HG03520 (cell line): ENCODE measurements around the gene ALK.

Experiments
- ATAC-seq: cut with Tn5 transposase; IDR thresholded peaks from one replicate; pipeline ENCODE4 v1.9.1; 2021; ENCODE audit warnings: mild to moderate bottlenecking, moderate library complexity; ENCODE audit not compliant: unreplicated experiment

The ALK gene

DNA sequence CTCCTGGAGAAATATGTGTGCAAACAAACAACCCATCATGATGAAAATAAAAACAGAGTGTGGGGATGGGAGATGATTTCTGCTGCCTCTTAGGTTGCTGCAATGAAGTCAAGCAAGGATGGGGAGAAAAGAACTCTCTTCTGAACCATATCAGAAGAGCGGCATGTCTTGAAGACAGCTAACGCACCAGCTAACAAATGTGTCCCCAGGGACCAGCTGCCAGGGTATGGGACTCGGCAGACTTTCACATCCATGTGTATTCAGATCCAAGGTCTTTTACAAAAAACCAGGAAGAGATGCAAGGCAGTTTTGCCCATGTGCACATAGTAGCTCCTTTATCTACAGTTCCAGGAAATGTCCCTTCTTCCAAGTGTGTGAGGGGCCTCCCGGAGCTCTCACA, 680.8 kb downstream of the ALK start:
- ATAC-seq, result no peak

DNA sequence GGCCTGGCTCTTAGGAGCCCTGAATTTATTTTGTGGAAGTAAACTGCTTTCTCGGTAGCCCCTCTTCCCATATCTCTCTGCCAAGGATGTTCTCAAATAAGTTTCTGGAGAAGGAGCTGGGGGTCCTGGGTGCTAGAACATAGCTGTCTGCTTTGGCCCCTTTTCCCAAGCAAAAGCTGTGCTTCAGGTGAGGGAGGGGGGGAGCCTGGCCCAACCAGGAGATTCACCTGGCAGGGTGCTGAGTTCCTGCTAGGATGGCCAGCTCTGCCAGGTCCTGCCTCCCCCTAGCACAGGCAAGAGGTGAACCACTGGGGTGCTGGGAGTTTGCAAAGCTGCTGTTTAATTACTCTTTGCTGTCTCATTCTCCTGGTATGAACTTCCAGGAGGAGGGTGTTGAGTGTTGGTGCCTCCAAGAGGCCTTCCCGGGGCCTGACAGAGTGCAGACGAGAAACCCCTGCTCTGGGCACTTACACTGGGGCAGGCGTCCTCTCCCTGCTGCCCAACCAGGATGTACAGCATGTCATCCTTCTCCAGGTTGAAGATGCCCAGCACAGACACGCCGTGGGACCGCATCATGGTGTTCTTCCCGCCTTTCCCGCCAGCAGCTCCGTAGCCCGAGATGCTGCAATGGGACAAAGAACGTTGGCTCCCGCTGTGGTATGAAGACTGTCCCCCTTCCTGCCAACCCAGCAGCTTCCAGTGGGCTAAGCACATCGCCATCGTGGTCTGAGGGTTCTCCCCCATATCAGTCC, 682.0 kb downstream of the ALK start:
- ATAC-seq, result no peak

DNA sequence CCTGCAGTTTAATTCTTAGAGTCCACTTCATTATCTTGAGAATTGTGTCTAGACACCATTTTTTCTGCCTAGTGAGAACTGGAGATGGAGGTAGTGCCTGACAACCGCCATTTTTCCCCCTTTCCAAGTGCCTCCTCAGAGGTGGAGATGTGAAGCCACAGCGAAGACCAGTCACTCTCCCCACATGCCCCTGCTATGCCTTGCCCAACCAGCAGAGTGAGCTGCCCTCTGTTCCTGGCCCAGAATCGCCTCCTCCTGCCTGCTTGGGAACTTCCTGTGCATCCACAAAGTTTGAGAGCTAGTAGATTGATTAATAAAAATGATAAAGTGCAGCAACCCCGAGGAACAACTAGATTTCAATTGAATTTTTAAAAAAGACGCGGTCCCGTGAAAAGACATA, 682.9 kb downstream of the ALK start:
- ATAC-seq, result no peak

DNA sequence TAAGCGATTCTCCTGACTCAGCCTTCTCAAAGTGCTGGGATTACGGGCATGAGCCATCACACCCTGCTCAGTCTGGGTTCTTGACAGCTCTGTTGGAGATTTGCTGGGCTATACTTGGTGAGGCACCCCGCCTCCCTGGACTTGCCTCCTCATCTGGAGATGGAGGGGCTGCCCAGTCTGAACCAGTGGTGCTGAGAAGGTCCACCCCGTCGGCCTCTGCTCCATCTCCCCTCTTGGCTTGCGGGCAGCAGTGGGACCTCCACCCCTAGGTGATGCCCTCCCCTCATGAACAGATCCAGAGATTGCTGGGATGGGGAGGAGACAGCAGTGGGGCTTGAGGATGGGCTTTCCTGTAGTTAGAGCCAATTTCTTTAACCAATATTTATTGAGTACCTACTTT, 685.3 kb downstream of the ALK start:
- ATAC-seq, result no peak

DNA sequence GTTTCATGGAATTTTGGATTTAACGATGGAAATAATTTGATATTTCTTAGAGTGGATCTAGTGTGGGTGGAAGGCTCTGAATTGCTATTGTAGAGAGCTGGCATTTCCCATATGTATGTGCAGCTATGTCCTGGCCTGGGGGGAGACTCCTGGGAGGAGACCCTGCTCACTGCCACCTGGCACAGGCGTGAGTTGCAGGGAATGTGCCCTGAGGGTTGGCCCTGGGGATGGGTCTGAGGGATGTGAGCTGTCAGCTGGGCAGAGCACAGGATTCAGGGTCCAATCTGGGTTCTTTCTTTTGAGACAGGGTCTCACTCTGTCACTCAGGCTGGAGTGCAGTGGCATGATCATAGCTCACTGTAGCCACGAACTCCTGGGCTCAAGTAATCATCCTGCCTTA, 686.0 kb downstream of the ALK start:
- no peak for ATAC-seq

DNA sequence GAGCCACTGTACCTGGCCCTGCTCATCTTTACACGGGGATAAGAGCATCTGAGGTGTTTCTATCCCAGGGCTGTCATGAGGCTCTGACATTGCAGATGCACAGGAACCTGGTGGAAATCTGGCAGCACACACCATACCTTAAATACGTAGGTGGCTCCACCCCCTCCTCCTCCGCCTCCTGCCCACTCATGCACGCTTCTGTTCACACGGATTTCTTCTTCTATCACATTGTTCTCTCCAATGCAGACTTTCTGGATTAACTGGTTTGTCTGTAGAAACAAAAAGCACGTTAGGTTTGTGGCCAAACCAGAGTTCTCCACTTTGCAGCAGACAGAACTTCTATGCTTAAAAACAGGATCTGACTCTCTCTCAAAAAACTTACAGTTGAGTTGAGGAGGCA, 688.0 kb downstream of the ALK start:
- ATAC-seq, result no peak

DNA sequence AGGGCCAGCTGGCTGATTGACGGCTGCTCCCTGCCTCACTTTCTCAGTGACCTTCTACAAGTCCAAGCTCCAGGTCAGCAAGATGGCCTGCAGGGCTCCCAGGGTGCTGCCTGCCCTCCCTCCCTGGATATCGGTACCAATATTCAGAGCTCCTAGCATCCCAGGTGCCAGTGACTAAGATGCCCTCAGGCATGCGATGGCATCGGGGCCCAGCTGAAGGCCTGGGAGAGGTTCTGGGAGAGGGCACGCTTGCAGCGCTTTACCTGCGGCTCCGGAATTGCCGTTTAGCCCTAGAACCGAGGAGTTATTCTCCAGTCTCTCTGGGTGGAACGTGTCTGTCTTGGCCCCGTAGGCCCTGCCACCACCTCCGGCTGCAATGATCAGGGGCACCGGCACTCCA, 689.3 kb downstream of the ALK start:
- no peak for ATAC-seq

DNA sequence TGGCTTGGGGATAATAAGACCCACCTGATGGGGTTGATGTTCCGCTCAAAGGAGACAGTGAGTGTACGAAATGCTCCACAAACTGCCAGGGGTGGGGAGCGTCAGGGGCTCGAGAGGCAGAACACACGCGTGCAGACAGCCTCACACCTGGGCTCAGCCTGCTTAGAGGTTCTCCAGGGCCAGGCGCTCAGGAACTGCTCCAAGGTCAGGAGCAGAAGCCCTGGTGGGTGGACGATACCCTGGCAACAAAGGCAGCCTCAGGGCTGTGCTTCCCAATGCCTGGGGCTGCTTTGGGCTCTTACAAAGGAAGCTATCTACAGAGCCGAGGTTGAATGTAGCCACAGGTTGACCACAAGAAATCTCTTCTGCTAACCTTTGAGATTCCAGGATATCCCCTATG, 691.7 kb downstream of the ALK start:
- ATAC-seq, result no peak

DNA sequence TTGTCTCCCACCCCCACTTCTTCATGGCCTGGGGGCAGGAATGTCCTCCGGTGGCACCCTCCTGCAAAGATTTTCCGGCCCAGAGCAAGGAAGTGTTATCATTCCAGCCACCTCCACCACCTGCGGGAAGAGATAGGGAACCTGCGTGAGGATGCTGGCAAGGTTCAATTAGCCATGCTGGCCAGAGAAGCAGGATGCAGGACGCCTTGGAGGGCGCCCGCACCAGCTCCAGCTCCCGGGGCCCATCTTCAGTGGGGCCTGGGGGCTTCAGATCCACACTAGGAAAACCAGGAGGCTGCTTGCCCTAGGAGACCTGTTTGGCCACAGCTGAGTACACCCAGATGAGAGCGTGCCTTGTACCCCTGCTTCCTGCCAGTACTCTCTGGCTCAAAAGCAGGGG, 692.4 kb downstream of the ALK start:
- no peak for ATAC-seq

DNA sequence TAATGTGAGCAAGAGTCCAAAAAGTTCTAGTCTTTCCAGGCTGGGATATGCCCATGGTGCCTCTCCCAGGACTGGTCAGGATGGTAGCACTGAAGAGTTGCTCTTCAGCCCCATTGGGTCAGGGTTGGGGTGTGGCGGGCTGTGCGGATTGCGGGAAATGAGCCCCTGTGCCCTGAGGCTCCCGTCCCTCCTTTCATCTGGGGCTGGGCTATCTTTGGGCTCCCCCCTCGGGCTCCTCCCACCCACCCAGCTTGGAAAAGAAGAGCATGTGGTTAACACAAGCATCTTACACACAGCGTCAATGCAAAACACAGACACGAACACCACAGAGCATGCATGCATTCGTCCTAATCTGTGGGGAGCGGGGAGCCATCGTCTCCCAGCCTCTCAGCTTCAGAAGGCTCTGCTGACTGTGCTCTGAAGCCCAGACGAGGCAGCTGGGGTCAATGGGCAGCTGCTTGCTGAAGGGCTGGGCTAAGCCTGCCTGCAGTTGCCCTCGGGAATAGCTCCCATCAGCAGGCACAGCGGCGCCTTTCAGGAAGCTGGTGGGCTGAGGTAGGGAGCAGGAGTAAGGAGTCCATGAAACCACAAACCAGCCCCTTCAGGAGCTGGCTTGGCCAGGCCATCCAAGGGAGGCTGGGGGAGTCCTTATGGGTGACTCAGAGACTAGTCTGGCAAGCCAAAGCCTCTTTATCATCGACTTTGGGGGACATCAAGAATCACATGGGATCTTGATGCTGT, 693.3 kb downstream of the ALK start:
- ATAC-seq, result no peak

DNA sequence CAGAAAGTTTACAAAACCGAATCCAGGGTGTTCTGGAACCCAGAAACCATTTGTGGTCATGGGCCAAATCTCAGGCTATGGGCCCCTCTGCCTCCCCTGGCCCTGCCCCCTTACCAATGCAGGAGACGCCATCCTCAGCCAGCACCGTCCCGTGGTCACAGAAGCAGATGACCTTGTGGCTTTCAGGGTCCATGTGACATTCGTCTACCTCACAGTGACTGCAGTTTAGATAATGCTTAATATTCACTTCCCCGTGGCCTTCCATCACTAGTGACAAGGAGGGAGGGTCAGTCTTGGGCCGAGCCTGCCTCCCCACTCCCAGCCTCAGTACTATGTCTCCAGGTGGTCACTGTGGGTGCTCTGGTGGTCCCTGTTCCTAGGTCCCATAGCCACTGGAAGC, 694.6 kb downstream of the ALK start:
- ATAC-seq, result no peak

DNA sequence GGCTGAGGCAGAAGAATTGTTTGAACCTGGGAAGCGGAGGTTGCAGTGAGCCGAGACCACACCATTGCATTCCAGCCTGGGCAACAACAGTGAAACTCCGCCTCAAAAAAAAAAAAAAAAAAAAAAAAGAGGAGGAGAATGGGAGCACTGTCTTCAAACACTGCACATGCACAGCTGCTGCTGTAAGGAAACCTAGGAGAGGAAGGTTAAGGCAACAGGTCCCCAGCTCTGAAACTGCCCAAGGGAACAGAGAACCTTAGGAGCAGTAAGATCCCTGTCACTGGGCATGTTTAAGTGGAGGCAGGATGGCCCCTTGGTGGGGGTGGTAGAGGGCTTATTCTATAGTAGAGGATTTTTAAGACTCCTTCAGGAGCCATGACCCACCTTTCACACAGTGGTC, 695.0 kb downstream of the ALK start:
- no peak for ATAC-seq

DNA sequence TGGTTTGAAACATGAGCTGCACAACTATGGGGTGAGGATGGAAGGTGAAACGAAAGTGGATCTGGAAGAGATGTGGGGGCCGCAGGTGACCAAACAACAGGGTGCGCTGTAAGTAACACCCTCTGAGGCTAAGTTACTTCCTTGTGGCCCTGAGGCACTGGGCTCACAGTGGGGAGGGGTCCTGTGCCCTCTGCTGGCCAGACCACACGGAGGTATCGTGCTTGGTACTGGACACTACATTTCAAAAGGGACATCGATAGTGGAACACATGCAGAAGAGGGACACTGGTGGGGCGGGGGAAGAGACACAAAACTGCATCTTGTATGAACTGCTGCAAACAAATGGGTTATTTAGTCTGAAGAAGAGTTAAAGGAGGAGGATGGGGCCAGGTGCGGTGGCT, 695.6 kb downstream of the ALK start:
- no peak for ATAC-seq

DNA sequence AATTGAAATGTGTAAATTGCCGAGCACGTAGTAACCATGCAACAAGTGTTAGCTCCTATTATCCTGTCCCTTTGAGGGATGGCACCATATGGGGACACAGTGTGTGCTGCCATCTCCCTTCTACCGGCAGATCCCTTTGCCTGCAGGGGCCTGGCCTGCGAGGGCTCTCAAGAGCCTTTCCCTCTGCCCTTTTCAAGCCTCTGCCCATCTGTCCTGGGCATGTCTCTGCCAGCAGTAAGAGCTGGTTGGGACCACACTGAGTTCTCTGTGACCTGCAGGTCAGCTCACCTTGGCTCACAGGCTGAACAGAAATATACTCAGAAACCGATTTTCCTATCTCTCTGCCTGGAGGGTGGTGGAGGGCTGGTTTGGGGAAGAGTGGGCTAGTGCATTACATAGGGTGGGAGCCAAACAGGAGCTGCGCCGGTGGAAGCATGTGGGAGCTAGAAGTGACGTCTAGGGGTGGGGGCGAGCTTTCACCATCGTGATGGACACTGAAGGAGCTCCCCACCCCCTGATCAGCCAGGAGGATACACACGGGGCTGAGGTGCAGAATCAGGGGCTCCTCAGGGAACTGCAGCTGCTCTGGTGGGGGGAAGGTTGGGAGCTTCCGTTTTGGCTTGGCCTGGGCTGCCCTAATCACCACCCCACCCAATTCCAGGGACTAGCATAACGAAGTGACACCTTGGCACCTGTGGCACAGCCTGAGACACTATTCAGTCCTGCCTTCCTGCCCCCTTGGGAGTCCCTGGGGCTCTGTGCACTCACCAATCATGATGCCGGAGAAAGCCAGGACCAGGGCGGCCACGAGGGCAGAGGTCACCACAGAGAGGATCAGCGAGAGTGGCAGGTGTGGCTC, 696.5 kb downstream of the ALK start:
- no peak for ATAC-seq

DNA sequence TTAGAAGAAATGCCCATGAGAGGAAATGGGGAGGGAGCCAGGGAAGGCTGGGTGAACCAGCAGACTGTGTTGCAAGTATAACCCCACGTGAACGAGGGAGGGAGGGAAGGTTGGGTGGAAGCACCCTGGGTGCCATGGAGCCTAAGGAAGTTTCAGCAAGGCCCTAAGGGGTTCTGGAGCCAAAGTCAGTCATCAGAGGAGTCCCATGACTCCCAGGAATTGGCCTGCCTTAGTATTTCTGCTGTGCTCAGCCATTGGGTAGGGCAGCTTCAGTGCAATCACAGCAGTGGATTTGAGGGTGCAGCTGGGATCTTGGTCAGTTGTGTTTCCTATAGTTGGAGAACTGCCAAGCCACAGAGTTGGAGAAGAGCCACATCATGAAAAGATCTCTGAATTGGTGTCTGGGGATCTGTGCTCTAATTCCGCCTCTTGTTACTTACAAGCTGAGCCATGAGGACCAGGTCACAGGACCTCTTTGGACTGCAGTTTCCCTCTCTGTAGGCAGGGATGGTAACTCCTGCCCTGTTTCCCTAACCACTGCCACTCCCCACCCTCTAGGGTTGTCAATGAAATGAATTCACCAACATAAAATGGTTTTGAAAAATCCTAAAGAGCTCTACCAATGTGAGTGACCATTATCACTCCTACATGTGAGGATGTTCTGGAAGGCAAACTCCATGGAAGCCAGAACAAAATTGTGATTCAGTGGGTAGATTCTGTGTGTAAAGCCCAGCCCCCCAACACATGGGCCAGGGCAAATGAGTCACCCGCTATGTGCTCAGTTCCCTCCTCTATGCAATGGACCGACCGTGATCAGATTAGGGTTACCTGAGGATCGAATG, 697.3 kb downstream of the ALK start:
- no peak for ATAC-seq

DNA sequence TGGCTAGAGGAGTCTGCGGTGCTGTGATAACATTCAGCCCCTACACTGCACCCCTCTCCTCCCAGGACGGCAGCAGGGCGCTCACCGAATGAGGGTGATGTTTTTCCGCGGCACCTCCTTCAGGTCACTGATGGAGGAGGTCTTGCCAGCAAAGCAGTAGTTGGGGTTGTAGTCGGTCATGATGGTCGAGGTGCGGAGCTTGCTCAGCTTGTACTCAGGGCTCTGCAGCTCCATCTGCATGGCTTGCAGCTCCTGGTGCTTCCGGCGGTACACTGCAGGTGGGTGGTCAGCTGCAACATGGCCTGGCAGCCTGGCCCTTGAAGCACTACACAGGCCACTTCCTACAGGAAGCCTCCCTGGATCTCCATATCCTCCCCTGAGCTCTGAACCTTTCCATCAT, 698.1 kb downstream of the ALK start:
- ATAC-seq, result no peak

DNA sequence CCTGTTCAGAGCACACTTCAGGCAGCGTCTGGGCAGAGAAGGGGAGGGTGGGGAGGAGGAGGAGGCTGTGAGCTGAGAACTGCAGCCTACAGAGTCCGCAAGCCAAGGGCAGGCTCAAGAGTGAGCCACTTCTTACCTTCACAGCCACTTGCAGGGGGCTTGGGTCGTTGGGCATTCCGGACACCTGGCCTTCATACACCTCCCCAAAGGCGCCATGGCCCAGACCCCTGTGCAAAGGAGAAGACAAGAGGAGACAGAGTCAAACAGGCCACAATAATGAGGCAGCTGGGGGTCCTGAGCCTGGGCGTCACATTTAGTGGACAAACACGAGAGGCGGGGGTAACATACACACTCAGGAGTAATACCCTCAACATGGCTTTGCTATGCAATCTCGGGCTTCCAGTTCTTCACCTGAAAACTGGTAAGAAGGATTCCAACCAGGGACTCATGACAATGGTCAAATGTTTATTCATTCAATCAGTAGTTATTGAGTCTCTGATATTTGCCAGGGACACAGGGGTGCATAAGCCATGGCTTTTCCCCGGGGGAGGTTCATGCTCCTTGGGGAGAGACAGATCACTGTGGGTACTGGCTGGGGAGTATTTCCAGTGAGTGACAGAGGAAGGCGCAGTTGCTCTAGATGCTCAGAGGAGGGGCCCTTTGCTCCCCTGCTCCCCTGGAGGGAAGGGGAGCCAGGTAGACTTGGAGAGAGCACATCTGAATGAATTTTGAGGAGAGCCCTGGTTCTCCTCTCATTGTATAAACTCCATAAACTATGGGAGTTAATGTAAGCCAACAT, 698.8 kb downstream of the ALK start:
- no peak for ATAC-seq

DNA sequence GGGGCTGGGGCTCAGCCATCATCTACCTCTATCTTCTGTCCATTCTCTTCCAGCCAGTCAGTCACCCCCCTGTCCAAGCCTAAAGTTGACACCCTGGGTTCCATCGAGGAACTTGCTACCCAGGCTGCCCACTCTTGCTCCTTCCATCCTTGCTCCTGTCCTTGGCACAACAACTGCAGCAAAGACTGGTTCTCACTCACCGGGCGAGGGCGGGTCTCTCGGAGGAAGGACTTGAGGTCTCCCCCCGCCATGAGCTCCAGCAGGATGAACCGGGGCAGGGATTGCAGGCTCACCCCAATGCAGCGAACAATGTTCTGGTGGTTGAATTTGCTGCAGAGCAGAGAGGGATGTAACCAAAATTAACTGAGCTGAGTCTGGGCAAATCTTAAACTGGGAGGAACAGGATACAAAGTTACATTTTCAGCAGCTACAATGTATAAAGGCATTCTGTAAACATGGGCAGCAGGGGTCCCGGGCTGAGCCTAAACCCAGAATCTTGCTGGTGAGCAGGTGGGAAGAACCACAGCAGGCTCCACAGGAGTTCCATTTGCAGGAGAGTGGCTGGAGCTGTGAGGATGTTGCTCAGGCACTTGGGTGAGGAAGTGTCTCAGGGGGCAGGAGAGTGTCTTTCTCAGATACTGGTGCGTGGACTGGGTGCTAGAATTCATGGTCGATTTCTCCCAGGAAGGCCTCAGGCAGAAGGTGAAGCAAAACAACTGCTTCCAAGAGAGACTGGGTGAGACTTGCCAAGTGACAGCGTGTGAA, 700.7 kb downstream of the ALK start:
- no peak for ATAC-seq

DNA sequence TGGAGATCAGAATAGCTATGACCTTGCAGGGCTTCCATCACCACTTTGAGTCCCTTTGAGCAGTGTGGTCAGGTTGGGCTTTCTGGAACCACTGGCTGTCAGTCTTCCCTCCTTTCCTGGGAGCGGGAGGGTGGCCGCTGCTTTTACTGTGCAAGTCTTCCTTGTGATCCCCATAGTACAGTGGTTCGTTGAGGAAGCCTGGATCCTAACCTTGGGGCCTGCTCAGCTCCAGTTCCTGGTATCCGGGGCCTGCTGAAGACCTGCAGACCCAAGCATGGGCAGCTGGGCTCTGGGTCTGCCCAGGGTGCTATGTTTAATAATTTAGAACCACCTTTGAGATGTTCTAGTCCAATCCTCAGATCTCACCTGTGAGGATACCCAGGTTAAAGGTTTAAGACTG, 702.0 kb downstream of the ALK start:
- no peak for ATAC-seq
